ENCODE measurements around the gene AVP.
"Not testable (repeated sequence)": the region's sequence is repeated elsewhere in the genome, so short reads cannot be mapped to it uniquely, and the experiment has no call there.

Gene AVP

DNA sequence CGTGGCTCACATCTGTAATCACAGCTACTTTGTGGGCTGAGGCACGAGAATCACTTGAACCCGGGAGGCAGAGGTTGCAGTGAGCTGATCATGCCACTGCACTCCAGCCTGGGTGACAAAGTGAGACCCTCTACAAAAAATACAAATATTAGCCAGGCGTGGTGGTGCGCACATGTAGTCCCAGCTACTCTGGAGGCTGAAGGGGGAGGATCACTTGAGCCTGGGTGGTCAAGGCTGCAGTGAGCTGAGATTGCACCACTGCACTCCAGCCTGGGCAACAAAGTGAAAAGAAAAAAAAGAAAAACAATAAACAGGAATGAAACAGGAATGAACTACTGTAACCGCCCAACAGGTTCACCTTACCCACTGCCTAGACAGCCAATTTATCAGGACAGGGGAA, 20.4 kb downstream of the AVP start:
- in situ Hi-C loops (cut with HindIII; ENCODE audit: low sequenced_read_pairs), result not testable (repeated sequence)

DNA sequence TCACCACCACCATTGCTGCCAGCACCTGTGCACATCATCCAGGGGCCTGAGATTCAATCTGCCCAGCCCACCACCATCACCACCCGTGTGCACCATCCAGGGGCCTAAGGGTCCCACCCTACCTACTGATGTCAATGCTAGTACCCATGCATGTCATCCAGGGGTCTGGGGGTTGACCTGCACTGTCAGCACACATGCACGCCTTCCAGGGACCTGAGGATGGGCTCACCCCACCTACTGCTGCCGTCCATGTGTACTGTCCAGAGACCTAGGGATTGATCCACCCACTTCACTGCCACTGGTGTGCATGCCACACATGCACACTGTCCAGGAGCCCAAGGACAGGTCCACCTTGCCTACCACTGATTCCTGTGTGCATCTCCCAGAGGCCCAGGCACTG, 25.0 kb downstream of the AVP start:
- in situ Hi-C loops (cut with HindIII; ENCODE audit: low sequenced_read_pairs), result no loop called here

DNA sequence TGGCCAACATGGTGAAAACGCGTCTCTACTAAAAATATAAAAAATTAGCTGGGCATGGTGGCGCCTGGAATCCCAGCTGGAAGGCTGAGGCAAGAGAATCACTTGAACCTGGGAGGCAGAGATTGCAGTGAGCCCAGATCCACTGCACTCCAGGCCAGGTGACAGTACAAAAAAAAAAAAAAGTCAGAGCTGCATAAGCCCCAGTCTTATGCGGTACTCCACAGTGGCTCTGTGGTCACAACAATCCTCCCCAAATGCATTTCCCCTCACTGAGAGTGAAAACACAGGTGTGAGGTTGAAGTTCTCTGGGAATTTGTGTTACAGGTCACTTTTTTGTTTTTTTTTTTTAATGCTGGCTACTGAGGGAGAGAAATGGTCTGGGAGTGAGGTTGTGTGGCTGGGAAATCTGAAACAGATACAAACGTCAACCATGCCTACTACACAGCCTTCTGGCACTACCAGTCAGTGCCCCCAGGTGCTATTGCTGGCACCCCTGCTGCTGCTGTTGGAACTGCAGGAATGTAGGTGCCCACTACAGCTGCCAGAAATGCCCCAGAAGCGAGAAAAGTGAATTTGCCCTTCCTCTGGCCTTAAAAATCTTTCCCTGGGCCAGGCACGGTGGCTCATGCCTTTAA, 33.0 kb downstream of the AVP start:
- in situ Hi-C loops (cut with HindIII; ENCODE audit: low sequenced_read_pairs), result no loop called here

DNA sequence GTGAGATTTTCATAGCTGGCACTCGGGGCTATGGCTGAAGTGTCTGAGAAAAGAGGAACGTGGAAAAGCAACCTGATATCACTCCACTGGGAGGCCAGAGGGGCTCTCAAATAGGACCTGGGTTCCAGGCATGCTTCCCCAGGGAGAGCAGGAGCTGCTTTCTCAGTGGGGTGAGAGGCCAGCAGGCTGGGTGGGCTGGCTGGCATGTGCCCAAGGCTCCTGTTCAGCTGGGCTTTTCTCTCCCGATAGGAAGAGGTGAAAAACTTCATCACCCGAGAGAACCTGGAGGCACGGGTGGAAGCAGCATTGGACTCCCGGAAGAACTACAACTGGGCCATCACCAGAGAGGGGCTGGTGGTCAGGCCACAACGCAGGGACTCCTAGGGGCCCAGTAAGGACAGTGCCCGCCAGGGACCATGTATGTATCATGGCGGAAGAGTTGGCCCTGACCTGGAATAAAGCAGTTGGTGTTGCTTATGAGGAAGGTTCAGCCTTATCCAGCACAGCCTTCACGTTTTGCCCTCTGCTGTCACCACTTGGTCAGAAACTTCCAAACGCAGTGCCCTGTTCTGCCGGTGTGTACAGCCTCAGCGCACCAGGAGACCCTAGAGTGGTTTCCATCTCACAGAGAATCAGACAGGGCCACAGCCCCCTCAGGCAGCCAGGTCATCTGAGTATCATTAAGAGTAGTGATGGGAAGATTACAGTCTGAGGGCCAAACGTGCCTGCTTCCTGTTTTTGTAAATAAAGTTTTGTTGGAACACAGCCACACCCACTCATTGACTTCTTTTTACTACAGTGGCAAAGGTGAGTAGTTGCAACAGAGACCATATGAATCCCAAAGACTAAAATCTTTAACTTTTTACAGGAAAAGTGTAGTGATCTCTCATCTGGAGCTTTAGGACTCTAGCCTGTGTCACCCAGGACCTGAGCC, 36.8 kb downstream of the AVP start:
- in situ Hi-C loops (cut with HindIII; ENCODE audit: low sequenced_read_pairs), result no loop called here

DNA sequence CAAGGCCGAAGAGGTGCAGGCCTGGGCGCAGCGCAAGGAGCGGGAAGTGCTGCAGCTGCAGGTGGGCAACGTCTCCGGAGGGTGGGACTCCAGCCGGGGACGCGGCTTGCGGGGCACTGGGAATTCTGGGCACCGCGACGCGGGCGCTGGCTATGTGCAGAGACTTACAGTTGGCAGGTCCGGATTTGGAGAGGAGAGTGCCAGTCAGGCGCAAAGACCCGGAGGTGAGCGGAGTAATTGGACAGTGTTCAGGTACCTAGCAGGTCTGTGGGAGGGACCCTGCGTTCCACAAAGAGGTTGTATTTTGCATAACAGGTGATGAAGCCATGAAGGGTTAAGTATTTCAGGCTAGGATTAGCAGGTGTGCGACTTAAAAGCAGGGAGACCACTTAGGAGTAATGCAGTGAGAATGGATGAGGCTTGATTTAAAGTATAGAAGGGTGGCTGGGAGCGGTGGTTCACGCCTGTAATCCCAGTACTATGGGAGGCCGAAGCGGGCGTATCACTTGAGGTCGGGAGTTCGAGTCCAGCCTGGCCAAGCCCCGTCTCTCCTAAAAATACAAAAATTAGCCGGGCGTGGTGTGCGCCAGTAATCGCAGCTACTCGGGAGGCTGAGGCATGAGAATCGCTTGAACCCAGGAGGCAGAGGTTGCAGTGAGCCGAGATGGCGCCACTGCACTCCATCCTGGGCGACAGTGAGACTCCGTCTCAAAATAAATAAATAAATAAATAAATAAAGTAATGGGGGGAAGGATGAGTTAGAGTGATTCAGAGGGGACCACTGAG, 37.7 kb downstream of the AVP start:
- in situ Hi-C loops (cut with HindIII; ENCODE audit: low sequenced_read_pairs), result no loop called here

DNA sequence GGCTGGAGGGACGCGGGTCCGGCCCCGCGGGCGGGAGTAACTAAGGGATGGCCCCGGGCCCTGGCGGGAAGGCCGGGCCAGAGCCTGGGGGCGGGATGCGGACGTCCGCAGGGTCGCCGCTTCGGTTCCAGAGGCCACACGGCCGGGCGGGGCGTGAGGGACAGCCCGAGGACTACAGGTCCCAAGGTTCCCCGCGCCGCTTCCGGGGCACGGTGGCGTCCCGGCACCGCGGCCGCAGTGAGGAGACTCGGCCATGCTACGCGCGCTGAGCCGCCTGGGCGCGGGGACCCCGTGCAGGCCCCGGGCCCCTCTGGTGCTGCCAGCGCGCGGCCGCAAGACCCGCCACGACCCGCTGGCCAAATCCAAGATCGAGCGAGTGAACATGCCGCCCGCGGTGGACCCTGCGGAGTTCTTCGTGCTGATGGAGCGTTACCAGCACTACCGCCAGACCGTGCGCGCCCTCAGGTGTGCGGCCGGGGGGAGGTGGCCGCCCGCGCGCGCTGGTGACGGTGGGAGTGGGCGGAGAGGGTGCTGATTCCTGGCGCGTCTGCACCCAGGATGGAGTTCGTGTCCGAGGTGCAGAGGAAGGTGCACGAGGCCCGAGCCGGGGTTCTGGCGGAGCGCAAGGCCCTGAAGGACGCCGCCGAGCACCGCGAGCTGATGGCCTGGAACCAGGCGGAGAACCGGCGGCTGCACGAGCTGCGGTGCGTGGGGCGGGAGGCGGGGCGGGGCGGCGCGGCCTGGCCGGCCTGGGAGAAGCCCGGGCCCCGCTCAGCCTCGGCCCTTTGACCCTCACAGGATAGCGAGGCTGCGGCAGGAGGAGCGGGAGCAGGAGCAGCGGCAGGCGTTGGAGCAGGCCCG, 38.5 kb downstream of the AVP start, which contains the start of gene MRPS26:
Gene MRPS26, plus strand, starts transcription at position 237 of the 861 bp plus-strand sequence. Its CDS starts 17 bp downstream, at position 254.
- in situ Hi-C loops (cut with HindIII; ENCODE audit: low sequenced_read_pairs), result no loop called here

DNA sequence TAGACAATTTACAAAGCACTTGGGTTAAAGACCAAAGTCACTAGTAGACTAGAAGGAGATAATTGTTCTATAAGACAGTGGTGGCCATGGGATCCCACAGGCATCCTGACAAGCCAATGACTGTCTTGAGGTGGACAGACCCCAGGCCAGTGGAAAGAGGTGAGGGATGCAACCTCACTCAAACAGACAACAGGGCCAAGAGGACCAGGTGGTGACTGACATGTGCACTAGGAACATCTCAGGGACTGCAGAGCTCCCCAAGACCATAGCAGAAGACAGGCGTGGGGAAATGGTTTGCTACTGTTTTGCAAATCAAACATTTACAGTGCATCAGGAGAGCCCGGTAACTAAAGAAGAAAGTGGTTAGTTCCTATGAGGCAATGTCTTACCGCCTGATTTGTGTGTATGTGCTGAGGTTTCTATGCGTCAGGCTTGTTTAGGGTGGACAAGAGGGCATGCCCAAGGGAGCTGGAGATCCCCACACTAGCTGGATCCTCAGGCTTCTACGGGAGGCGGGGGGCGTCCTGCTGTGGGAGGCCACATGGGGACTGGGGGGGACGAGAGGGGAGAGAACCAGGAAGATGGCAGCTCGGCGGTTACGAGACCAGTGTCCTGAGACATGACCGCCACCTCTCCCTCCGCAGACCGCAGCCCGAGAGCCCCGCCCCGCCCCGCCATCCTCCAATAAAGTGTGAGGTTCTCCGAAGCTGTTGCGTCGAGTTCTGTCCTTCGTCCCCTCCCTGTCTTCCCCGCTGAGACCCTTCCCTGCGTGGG, 39.3 kb downstream of the AVP start:
- in situ Hi-C loops (cut with HindIII; ENCODE audit: low sequenced_read_pairs), result no loop called here

DNA sequence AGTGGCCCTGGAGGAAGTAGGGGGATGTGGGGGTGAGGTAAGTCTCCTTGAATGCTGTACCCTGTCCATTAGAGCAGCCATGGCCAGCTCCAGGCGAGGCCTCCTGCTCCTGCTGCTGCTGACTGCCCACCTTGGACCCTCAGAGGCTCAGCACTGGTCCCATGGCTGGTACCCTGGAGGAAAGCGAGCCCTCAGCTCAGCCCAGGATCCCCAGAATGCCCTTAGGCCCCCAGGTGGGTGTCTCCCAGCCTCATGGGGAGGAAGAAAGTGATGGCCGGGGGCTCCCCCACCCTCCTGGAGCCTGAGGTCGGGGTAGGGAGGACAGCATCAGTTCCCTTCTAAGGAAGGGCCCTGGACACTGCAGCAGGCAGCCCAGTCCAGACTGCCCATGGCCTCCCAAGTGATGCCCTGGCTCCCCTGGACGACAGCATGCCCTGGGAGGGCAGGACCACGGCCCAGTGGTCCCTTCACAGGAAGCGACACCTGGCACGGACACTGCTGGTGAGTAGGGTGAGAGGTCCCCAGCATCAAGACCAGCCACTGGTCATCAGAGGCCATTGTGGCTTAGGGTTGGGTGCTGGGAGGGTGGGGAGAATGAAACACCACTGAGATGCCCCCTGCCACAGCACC, 40.1 kb downstream of the AVP start:
- in situ Hi-C loops (cut with HindIII; ENCODE audit: low sequenced_read_pairs), result no loop called here

DNA sequence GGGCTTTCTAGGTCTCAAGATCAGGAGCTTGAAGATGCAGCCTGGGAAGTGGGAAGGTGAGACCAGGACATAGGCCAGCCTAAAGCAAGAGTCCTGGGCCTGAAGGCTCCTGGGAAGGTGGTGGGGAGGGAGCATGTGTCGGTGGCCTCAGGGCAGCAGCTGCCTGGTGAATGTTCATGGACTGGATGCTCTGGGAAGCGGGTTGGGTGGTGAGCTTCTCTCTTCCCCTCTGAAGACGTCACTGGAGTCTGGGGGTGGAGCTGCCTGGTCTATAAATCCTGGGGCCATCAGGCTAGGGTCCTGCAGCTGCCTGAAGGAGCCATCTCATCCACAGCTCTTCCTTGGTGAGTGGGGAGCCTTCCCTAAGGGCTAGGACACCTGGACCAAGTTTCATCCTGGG, 41.2 kb downstream of the AVP start, which contains the start of gene GNRH2:
Gene GNRH2, plus strand, starts transcription at position 301 of the 400 bp plus-strand sequence. CDS start 793 bp downstream, outside the sequence.
- in situ Hi-C loops (cut with HindIII; ENCODE audit: low sequenced_read_pairs), result no loop called here

DNA sequence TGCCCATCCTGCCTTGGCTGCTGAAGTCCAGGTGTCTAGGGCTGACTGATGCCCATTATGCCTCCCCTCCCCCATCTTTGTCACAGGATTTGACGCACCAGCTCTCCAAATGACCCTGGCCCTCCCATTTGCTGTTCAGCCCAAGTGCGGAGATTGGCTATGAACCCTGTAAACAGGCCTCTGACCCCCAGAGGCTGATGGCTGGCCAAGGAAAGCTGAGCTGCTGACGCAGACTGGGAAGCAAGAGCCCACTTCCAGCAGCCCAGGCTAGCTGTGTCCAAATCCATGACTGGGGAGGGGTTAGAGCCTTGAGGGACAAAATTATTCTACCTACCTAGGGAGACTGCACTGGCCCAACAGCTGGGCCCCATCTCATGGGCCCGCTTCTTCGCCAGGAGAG, 41.9 kb downstream of the AVP start:
- in situ Hi-C loops (cut with HindIII; ENCODE audit: low sequenced_read_pairs), result no loop called here

DNA sequence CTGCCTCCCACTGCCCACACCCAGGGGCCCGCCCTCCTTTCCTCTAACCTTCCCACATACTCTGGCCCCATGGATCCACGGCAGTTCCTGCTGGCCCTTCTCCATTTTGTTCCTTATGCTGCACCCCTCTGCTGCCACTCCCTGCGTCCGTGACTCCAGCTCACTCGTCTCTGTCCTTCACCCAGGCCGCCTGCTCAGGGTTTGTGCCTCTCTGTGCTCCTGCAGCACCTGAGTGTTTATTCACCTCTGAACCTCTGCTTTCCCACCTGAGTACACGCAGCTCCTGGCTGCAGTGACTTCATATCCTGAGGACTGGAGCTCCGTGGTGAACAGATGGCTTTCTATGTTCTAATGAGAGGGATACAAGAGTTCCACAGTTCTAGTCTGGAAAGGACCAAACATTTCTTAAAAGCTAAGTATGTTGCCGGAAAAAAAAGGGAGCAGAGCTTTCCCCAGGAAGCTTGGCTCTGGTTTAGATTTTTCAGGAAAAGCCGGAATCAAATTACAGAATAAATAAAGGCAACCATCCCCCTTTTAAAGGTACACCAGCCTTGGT, 42.6 kb downstream of the AVP start:
- in situ Hi-C loops (cut with HindIII; ENCODE audit: low sequenced_read_pairs), result no loop called here

DNA sequence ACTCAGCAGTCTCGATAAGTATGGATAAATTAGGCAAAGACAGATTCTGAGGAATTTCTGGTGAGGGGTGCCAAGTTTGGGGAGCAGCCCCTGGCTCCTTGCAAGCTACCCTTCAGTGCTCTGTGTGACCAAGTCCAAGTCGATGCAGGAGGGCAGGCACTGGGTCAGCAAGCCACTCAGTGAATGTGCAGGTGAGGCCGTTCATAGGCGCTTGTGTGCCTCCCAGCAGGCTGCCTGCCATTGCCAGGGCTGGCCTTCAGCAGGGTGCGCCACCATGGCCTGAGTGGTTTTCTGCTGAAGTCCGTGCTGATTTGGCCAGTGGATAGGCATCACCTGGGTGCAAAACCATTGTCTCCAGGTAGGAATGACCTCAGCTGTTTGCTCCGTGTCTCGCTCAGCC, 44.4 kb downstream of the AVP start:
- in situ Hi-C loops (cut with HindIII; ENCODE audit: low sequenced_read_pairs), result no loop called here

DNA sequence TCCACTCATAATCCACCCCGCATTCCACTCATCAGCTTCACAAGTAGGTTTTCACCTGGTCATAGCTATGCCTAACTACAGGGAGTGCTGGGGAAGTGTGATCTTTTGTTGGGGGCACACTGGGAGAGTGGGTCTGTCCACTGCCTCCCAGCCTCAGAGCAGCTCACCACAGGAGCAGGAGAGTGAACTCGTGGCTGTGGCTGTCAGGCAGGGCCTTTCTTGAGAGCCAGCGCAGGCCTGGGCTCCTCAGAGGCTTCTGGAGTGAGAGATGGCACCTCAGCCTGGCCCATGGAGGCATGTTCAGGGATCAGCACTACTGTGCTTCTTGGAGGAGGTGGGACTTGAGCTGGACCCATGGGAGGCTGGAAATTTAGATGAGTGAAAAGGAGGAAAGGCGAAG, 45.1 kb downstream of the AVP start:
- in situ Hi-C loops (cut with HindIII; ENCODE audit: low sequenced_read_pairs), result no loop called here

DNA sequence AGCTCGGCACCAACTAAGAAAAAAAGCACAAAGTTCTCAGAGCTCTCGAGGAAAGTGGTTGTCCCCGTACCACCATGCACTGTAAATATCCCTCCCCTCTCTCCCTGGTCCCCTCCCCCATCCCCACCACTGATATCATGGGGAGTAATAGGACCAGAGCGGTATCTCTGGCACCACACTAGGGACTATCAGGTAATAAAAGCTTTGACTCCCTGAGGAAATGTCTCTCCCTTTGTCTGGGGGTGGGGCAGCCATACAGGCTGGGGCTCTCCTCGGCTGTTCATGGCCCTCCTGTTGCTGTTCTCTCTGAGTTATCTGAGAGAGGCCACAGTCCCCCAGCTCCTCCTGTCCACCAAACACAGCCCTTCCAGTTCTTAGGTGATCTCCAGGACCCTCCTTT, 46.1 kb downstream of the AVP start:
- in situ Hi-C loops (cut with HindIII; ENCODE audit: low sequenced_read_pairs), result no loop called here

DNA sequence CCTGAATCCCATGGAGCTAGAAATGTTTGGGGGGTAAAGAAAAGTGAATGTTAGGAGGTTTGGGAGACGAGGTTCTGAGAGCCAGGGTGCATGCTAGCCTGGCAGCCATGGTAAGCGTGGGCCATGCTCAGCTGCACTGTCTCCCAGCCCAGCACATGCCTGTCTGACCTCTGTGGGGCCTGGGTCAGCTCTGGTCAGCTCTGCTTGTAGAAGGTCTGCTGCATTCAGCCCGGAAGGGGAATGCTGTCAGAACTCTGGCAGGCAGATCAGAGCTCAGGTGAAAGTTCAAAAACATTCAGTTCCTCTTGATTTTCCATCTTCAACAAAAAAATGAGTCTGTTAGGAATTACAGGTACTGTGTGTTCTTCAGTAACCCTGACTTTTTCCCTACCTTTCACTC, 46.9 kb downstream of the AVP start:
- in situ Hi-C loops (cut with HindIII; ENCODE audit: low sequenced_read_pairs), result no loop called here

DNA sequence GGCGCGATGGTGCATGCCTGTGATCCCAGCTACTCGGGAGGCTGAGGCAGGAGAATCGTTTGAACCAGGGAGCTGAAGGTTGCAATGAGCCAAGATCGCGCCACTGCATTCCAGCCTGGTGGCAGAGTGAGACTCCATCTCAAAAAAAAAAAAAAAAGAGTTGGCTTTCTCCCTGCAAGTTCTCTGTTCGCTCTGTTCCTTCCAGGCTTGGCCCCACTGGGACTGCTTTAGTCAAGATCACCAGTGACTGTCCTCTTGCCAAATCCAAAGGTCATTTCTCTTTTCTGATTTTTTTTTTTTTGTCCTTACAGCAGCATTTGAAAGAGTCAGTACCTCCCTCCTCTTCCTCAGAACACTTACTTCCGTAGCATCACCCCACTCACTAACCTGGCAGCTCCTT, 51.9 kb downstream of the AVP start:
- in situ Hi-C loops (cut with HindIII; ENCODE audit: low sequenced_read_pairs), result no loop called here
